WERI-Rb-1 (cell line): Measurements from ENCODE around the gene SLC26A9.

Experiments
- DNase-seq: peaks from one replicate; pipeline ENCODE4 v3.0.0-alpha.2; 2020
- H3K27ac ChIP-seq: fragments of 250-450 bp; sonication (Bioruptor Pico); 2 replicates; pipeline ENCODE4 v1.5.1; 2020; ENCODE audit warnings: mild to moderate bottlenecking, moderate library complexity
- H3K27me3 ChIP-seq: fragments of 250-450 bp; sonication (Bioruptor Pico); 2 replicates; pipeline ENCODE4 v1.5.1; 2021; ENCODE audit warnings: mild to moderate bottlenecking, low read depth, moderate library complexity; ENCODE audit not compliant: insufficient read depth, severe bottlenecking
- H3K36me3 ChIP-seq: fragments of 250-450 bp; sonication (Bioruptor Pico); 2 replicates; pipeline ENCODE4 v1.5.1; 2020; ENCODE audit warnings: mild to moderate bottlenecking, moderate library complexity
- H3K4me3 ChIP-seq: 2 replicates; pipeline ENCODE4 v1.5.1; 2011; ENCODE audit warnings: low read depth, mild to moderate bottlenecking, control low read depth, low read length
- H3K9me3 ChIP-seq: fragments of 250-450 bp; sonication (Bioruptor Pico); 2 replicates; pipeline ENCODE4 v1.5.1; 2021; ENCODE audit warnings: mild to moderate bottlenecking, moderate library complexity; ENCODE audit not compliant: severe bottlenecking
- TF ChIP-seq, protein P1 (sequence below): IDR thresholded peaks from 2 replicates; pipeline ENCODE4 v1.5.1; 2011; ENCODE audit warnings: low read depth, mild to moderate bottlenecking, control low read depth, inconsistent platforms, low read length

Gene SLC26A9

DNA sequence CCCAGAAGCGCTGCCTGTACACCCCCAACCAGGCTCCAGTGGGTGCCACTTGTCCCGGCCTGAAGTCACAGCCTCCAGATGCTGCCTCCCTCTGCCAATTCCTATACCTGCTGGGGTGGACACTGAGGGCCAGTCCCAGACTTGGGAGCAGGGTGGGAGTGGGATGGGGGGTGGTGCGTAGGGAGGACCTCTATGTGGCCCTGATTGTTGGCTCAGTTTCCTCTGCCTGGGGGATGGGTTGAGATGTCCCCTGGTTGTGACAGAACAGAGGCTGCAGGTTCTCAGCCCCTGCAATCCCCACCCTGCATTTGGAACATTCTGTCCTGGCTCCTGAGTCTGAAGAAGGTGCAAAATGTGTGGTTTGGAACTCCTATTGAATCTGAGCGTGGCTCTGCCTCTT lies 32.8 kb upstream of the SLC26A9 start:
- no peaks in the 10 kb centered on the region for H3K9me3 ChIP-seq
- no peak overlapping the region for H3K4me3 ChIP-seq
- DNase-seq, result no peak
- TF ChIP-seq, protein P1, sequence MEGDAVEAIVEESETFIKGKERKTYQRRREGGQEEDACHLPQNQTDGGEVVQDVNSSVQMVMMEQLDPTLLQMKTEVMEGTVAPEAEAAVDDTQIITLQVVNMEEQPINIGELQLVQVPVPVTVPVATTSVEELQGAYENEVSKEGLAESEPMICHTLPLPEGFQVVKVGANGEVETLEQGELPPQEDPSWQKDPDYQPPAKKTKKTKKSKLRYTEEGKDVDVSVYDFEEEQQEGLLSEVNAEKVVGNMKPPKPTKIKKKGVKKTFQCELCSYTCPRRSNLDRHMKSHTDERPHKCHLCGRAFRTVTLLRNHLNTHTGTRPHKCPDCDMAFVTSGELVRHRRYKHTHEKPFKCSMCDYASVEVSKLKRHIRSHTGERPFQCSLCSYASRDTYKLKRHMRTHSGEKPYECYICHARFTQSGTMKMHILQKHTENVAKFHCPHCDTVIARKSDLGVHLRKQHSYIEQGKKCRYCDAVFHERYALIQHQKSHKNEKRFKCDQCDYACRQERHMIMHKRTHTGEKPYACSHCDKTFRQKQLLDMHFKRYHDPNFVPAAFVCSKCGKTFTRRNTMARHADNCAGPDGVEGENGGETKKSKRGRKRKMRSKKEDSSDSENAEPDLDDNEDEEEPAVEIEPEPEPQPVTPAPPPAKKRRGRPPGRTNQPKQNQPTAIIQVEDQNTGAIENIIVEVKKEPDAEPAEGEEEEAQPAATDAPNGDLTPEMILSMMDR, result no peak
- H3K27ac ChIP-seq, result no peak overlapping the region
- H3K27me3 ChIP-seq, result no peaks in the 10 kb centered on the region
- no peaks in the 10 kb centered on the region for H3K36me3 ChIP-seq

DNA sequence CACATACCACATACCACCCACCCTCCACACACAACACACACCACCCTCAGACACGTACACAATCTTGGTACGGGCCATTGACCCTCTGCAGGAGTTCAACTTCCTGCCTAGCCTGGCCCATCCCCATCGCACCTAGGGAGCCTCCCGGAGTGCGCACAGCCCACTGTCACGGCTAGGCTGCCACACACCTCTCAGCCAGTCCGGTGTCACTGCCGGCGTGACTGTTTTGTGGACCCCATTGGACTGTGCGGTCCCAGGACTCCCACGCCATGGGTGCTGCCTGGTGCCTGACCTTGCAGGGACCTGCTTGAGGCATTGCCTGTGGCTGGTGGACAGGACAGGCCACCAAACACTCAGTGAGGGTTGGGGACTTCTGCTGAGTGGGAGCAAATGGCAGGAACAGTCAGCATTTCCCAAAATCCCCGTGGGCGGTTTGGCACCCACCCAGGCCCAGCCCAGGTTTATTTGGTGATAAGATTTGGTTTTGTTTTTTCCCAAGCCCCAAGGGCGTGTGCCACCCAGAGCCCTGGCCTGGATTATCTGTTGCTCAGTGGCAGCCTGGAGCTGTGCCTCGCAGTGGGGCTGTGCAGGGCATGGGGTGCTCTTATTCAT lies 32.2 kb upstream of the SLC26A9 start:
- no peak for DNase-seq
- H3K9me3 ChIP-seq, result no peaks in the 10 kb centered on the region
- TF ChIP-seq, protein P1, result no peak
- no peak overlapping the region for H3K4me3 ChIP-seq
- H3K27ac ChIP-seq, result no peak overlapping the region
- H3K27me3 ChIP-seq, result no peaks in the 10 kb centered on the region
- H3K36me3 ChIP-seq, result no peaks in the 10 kb centered on the region

DNA sequence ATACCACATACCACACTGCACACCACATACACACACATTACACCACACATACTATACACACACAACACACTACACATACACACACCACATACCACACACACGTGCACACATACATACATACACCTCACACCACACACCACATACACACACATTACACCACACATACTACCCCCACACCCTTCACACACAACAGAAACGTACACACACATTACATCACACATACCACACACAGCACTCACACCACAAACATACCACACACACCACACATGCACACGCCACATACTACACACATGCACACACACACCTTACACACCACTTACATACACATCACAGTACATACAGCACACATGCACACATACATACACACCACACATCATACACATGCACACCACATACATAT lies 31.5 kb upstream of the SLC26A9 start:
- no peak overlapping the region for H3K4me3 ChIP-seq
- DNase-seq, result no peak
- H3K27ac ChIP-seq, result no peak overlapping the region
- TF ChIP-seq, protein P1, result no peak
- H3K9me3 ChIP-seq, result no peaks in the 10 kb centered on the region
- no peaks in the 10 kb centered on the region for H3K27me3 ChIP-seq
- no peaks in the 10 kb centered on the region for H3K36me3 ChIP-seq

DNA sequence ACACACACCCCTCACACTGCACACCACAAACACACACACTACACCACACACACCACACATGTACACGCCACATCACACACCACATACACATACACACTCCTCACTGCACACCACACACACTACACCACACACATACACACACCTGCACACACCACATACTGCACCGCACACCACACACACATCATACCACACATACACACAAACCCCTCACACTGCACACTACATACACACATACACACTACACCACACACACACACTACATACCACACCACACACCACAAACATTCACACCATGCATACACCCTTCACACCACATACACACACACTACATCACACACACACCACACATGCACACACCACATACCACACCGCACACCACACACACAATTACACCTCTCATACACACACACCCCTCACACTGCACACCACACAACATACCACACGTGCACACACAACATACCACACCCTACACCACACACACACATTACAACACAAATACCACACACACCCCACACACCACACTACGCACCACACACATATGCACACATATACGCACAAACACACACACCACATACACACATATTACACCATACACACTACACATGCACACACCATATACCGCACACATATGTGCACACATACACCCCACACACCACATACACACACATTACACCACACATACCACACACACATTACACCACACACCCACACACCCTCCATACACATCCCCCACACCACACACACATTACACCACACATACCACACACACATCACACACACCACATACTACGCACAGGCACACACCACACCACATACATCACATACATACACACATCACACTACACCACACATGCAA lies 30.3 kb upstream of the SLC26A9 start:
- no peaks in the 10 kb centered on the region for H3K9me3 ChIP-seq
- H3K4me3 ChIP-seq, result no peak overlapping the region
- no peaks in the 10 kb centered on the region for H3K27me3 ChIP-seq
- no peaks in the 10 kb centered on the region for H3K36me3 ChIP-seq
- DNase-seq, result no peak
- TF ChIP-seq, protein P1, result no peak
- H3K27ac ChIP-seq, result no peak overlapping the region

DNA sequence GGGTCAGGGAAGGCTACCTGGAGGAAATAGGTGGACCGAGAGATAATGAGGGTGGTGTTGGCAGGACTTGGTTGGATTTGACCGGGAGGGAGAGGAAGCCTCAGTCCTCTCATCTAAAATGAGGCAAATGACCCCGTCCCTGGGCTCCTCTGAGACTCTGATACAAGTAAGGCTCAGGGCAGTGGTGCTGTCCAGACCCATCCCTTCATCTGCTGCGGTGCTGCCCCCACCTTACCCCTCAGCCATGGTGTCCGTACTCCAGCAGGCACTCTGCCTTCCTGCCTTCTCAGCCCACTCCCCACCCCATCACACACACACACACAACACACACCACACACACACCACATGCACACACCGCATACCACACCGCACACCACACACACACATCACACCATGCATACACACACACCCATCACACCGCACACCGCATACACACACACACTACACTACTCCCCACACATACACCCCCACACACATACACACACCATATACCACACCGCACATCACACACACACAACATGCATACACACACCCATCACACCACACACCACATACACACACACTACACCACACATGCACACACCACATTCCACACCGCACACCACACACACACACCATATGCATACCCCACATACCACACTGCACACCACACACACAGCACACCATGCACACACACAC lies 29.4 kb upstream of the SLC26A9 start:
- H3K4me3 ChIP-seq, result no peak overlapping the region
- TF ChIP-seq, protein P1, result no peak
- no peaks in the 10 kb centered on the region for H3K9me3 ChIP-seq
- no peaks in the 10 kb centered on the region for H3K36me3 ChIP-seq
- H3K27me3 ChIP-seq, result no peaks in the 10 kb centered on the region
- no peak for DNase-seq
- H3K27ac ChIP-seq, result no peak overlapping the region; the same call in 1 of the 2 replicates
